NCI-H526 treated with DMSO at 0.1 percent for 48 hours (cell line): ENCODE data around the gene FRS2.

ENCODE experiments used
- DNase-seq: peaks from one replicate; lab custom pipeline; 2025; lab: John Stamatoyannopoulos, UW

FRS2 gene

DNA sequence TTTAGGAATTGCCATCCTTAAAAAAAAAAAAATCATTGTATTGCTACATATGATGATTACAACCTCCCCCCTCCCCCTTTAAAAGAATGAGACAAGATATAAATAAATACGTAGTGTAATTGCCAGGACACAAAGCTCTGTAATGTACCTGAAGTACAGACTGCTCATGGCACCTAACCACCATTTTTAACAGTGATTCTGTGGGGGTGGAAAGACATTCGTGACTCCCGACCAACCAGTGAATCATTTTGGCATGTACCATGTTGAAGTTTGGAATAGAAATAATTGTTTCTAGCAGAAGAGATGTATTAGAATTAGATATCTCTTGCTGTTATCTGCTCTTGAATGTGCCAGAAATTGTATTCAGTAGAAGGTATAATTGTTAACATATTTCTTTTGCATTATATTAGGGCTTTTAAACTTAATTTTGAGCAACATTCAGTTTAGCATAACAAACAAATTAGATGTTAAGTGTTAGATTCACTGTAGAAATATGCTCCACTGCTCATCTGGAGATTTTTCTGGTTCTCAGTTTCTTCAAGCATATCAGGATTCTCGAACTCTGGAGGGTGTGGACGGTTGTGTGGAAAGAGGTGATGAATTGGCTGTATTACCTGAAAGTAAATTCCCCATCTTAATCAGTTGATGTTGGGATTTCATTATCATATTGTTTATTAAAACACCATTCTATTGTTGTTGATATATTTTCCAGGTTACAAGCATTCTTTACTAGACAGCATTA is 31.1 kb downstream of the FRS2 start:
- DNase-seq: no peak

DNA sequence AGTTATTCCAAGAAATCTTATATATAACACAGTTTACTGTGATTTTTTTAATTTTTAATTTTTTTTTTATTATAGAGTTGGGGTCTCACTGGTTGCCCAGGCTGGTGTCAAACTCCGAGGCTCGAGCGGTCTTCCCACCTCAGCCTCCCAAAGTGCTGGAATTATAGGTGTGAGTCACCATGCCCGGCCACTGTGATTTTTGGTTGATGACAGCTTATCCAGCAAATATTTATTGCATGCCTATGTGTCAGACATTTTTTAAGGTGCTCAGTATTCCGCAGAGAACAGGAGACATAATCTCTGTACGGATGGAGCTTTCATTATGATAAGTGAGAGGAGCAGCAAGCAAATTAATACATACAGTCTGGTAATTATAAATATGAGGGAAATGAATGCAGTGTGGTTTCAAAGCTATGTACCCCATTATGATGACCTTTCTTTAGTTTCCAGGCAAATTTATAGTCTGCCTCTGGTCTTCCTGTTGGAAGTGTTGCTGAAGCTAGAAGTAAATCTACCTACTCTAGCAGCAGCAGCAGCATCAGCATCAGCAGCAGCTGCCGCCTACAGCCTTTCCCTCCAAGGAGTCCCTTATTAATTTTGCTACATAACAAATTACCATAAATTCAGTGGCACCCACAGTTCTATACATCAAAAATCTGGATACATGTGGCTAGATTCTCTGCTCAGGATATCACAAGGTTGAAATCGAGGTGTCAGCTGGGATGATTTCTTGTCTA is 32.3 kb downstream of the FRS2 start:
- no peak for DNase-seq

DNA sequence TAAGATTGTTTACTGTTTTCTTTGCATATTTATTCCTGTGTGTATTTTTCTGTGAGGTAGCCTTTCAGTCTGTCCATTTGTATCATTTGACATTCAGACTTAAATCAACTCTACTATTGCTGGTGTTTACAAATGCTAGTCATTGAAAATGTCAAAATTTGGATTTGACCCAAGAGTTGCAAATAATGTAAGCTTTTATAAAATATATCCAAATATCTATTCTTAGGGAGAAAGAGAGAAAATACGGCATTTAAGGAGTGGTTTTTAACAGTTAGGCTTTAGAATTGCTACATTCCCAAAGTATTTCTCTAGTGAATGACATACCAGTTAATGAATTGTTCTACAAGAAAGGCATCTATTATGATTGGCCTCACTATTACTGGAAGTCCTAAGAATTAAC is 37.9 kb downstream of the FRS2 start:
- DNase-seq: no peak

DNA sequence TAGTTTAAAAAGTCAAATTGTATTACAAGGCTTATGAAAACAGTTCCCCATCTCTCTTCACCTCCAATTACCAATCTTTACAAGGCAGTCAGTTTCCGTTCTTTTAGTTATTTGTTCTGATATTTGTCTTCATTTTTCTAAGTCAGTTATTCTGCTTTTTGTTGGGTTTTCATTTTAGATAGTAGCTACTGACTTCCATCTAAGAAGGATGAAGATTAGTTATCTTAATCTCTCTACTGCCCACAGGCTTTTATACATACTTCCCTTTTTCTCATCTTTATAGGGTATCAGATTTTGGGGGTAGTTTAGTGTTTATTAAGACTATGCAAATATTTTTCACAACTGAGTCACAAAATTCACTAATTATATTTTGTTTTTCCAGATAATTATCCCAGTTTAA is 38.4 kb downstream of the FRS2 start:
- no peak for DNase-seq

DNA sequence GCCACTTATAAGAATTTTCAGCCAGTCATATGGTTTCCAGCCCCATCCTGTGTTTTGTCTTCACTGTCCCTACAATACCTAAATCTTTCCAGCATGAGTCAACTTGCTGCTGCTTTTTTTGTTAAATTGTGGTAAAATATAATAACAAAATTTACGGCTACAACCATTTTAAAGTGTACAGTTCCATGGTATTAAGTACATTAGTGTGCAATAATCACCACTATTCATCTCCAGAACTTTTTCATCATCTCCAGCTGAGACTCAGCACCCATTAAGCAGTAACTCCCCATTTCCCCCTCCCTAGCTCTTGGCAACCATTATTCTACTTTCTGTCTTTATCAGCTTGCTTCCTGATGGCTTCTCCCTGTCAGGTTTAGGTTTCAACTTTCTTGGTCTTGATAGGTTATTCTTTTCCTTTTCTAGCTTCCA is 39.1 kb downstream of the FRS2 start:
- DNase-seq: no peak

DNA sequence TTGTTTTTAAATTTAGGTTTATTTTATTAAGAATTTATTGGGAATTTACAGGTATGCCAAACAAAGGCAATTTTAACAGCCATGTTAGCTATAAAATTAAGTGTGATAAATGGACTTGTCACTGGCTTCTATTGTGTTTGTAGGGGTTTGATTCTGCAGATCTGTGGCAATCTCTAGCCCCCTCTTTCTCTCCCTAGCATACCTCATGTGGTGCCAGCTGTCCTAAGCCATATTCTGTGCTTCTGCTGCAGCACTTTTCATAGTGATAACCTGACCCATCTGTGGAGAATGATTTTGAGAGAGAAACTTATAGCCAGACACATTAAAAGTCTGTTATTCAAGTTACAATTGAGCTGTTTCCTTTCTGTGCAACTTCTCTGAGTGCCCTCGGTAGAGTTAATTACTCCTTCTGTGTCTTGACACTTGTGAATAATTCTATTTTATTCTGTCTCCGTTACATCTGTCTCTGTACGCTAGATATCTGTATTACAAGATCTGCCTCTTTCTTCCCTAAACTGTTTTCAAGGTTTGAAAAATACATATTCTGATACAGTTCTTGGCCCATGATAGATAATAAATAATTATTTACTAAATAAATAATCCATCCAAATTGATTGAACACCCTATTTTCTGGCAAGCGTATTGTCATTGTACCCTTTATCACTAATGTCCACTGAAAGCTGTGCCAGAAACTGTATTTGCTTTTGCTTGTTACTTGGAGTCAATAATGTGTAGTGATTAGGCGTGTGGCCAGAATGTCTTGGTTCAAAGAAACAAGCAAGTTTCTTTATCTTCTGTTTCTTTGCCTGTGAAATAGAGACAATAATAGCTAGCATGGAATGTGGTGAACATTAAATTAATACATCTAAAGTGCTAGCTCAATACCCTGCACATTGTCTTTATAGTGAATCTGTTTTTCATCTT is 40.0 kb downstream of the FRS2 start:
- DNase-seq: no peak

DNA sequence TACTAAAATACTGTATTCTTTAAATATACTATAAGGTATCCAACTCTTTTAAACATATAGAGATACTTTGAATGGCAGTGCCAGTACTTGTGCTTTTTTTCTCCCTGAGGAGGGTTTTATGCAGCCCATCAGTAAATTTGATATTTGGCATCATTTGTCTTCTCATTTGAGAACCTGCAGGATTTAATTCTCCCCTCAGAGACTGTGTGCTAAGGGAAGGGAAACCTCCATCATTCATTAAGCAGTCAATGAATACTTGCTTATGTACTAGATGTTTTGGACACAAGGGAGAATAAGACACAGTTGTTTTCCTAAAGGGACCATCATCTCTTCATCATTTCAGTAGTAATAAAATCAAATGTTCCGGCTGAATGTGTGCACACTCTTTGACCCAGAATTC is 40.8 kb downstream of the FRS2 start:
- DNase-seq: no peak

DNA sequence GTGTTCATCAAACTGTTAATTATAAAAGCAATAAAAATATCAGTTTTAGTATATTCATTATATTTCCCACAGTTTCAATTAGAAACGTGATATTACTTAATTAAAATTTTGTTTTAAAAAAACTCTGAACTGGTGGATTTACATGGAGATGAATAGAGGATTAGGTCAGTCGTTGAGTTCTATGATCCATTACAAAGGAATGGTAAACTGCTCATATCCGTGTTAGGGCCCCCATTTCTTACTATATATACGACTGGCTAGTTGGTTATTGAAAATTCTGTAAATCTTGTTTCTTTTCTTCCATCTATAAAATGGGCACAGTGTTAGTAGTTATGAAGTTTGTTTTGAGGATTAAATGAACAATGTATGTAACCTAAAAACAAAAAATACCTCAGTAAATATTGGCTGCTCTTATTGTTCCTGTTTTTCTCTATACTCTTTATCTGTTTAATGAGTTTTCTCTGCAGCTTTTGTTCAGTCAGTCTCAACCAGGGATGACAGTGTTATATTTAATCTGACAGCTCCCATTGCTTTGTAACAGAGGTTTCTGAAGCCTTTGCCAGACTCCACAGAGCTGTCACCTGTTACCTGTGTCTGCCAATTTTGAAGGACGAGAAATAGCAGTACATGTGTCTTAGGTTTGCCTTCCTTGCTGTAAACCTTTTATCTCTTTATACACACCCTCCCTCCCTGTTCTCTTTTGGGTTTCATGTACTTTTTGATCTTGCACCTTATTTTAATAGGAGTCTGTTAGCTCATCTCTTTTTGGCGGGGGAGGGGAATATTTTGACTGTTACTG is 41.5 kb downstream of the FRS2 start:
- no peak for DNase-seq

DNA sequence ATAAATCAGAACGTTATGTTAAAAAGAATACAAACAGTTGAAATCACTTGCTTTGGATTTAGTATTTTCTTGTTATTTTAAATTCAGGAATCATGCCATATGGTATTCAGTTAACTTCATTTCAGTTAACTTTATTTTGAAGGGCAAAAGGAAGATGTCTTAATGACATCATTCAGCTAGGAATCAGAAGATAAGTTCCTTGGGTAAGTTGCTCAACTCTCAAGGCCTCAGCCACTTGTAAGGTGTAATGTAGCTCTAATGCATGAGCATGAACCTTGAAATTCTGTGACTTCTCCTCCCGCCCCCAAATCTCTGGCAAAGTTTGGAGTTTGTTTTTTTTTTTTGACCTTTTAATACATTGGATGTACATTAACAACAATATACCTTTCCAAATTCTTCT is 42.6 kb downstream of the FRS2 start:
- no peak for DNase-seq

DNA sequence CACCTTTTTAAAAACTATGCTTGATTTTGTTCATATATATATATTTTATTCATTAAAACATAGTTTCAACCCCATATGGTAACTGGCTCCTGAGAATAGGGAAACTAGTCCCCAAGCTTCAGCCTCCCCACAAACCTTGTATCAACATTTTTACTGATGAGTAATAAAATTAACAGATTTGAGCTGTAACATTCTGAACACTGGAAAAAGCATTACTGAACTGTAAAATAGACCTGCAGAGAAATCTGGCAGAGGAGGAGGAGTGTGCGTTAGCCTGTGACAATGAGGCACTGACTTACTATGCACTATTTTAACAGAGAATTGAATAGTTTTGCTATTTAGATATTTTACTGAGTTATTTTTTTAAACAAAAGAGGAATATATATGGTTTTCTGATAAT is 43.1 kb downstream of the FRS2 start:
- no peak for DNase-seq

DNA sequence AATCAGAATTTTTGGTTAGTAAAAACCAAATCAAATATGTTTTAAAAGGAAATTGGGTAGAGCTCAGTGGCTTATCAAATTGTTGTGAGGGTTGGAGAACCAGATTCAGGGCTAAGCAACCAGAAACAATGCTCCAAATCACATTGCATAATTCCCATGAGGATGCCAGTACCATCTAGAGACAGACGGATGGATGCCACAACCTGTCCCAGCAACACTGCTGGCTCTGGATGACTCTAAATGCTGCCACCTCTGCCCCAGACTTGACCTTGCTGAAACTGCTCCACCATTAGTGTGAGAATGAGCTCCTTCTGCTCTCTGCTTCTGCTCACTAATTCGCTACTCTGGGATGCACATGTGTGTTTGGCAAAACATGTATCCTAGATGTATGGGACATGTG is 43.9 kb downstream of the FRS2 start:
- DNase-seq: no peak

DNA sequence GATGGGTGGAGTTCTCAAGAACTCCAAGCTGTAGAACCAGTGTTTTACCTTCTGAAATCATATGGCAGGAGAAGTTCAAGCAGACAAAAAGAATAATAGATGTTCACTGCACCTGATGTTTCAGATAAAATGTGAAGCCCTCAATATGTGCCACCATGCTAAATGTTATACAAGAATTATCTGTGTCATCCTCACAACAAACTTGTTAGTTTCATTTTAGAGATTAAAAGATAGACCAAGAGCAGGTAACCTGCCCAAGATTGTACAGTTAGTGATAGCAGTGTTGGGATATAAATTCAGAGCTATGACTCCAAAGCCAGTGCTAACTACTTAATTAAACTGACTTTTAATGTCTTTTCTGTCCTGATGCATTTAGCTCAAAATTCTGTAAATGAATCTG is 44.7 kb downstream of the FRS2 start:
- no peak for DNase-seq

DNA sequence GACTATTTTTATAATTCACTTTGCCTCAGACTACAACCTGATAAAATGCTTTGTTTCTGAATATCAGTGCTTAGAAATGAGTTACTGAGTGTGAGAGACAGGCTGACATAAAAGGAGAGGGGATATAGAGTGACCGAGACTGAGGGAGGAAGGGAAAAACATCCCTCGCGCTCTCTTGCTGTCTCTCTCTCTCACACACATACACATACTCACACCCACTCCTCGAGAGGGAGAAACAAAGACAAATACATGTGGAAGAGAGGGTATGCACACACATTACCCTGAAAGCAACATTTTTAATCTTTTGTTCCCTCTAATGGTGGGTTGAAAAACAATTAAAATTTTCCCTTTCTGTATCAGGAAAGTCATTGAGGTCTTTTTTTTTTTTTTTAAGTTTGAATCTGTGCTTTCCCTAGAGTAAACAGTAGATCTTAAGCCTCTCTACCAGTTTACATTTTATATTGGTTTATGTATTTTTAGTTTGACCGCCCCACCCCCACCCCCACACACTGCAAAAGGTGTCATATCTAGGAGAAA is 45.3 kb downstream of the FRS2 start:
- DNase-seq: no peak

DNA sequence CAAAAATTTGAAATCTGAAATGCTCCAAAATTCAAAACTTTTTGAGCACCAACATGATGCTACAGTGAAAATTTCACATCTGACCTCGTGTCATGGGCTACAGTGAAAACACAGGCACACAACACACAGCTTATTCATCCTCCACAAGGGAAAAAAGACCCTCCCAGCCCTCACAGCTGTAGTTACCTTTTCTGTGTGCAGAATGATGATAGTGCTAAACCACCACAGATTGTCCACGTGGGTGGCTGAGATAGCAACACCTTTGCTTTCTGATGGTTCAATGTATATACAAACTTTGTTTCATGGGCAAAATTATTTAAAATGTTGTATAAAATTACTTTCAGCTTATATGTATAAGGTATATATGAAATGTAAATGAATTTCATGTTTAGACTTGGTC is 46.8 kb downstream of the FRS2 start:
- no peak for DNase-seq

DNA sequence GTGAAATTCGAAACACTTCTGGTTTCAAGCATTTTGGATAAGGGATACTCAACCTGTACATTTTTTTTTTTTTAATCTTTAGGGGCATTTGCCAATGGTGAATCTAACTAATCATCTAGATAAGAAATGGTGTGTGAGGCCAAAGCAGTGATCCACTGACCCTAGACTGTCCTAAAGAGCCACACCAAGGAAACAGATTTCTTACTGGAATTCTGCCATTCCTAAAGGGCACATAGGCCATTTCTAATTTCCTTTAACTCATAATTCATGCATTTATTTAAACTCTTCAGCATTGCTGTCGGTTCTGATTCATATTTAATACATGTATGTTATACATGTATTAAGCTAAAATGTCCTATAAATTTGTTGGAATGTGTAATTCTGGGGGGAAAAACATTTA is 47.2 kb downstream of the FRS2 start:
- no peak for DNase-seq

DNA sequence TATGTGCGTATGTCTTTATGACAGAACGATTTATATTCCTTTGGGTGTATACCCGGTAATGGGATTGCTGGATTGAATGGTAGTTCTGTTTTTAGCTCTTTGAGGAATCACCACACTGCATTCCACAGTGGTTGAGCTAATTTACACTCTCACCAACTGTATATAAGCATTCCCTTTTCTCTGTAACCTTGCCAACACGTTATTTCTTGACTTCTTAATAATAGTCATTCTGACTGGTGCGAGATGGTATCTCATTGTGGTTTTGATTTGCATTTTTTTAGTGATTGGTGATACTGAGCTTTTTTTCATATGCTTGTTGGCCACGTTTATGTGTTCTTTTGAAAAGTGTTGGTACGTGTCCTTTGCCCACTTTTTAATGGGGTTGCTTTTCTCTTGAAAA is 49.7 kb downstream of the FRS2 start:
- no peak for DNase-seq

DNA sequence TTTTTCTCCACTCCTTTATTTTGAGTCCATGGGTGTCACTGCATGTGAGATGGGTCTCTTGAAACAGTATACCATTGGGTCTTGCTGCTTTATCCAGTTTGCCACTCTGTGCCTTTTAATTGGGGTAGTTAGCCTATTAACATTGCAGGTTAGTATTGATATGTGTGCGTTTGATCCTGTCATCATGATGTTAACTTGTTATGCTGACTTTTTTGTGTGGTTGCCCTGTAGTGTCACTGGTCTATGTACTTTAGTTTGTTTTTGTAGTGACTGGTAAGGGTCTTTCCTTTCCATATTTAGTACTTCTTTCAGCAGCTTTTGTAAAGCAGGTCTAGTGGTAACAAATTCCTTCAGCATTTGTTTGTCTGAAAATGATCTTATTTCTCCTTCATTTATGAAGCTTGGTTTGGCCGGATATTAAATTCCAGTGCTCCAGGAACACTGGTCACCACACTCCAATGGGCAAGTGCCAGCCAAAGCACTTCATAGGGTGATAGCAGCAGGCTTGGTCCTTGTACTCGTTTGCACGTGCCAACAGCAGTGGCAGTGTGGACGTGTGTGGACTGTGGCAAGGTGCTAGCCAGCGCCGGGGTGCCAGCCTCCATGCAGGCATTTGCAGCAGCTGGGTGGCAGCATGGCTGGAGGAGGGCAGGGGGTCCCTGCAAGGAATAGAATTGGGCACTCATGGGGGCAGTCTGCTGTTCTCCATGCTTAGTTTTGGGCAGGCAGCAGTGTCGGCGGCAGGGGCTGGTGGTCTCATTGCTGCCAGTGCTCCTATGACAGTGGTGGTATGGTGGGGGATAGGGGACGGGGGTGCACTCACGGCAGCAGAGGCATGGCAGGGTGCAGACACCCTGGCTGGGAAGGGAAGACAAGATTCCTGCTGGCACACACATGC is 53.5 kb downstream of the FRS2 start:
- no peak for DNase-seq

DNA sequence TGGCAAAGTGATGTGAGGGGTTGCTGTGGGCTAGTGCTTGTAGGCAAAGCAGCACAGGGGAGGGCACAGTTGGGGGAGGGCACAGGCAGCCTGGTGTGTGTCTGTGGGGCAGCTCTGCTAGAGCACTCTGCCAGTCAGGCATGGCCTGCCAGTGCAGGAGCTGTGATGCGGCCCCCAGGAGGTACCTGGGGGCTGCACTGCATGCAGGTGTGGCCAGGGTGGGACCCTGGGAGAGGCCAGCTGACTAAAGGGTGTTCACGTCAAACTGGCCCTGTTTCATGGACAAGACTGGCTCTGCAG is 54.1 kb downstream of the FRS2 start:
- DNase-seq: no peak

DNA sequence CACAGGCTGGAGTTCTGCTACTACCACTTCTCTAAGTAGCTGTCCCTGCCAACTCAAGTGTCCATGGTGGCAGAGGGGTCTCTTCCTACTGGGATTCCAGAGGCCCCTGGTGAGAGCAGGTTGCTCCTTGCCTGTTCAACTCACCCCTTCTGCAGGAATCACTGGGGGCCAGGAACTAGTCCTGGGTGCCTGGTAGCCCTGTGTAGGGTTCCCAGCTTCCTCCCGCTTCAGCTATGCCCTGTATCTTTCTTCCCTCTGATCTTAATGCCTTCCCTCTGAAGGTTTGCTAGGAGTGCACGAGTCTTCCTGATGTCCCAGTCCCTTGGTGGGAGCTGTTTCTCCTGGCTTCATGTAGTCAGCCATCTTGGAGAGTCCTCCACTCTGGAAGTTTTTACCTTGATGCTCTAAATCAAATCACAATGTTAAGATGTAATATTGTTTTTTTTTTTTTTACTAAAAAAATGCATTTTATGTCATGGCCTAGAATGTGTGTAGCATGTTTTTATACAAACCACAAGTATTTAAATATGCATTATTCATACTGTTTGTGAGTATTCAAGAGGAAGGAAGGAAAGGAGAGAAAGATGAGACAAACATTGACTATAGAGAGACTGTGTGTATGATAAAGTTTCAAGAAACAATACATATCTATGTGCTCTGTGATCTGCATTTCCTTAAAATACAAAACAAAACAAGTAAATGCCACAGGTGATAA is 54.7 kb downstream of the FRS2 start:
- DNase-seq: no peak
